ENCODE measurements around the gene CFI.

The CFI gene

GRCh38 chr4:109723110-109723509 is 78.7 kb downstream of the CFI start:
- H3K4me3 ChIP-seq (ENCODE audit: low read depth, low read length): no peak overlapping the region
- no peak for TF ChIP-seq CTCF (IDR thresholded peaks at IDR 0.05; ENCODE audit: borderline replicate concordance, insufficient read depth, low read depth, low read length)

- no peak overlapping the region for H3K4me3 ChIP-seq (ENCODE audit: low read depth, low read length)
- no peak for TF ChIP-seq CTCF (IDR thresholded peaks at IDR 0.05; ENCODE audit: borderline replicate concordance, insufficient read depth, low read depth, low read length)
These were observed 79.4 kb downstream of the CFI start for GRCh38 chr4:109722357-109722756.

GRCh38 chr4:109721033-109721432 is 80.8 kb downstream of the CFI start:
- no peak overlapping the region for H3K4me3 ChIP-seq (ENCODE audit: low read depth, low read length)
- no peak for TF ChIP-seq CTCF (IDR thresholded peaks at IDR 0.05; ENCODE audit: borderline replicate concordance, insufficient read depth, low read depth, low read length)

- H3K4me3 ChIP-seq (ENCODE audit: low read depth, low read length): no peak overlapping the region
- TF ChIP-seq CTCF (IDR thresholded peaks at IDR 0.05; ENCODE audit: borderline replicate concordance, insufficient read depth, low read depth, low read length): no peak
These were observed 82.2 kb downstream of the CFI start for GRCh38 chr4:109719604-109720003.

GRCh38 chr4:109718759-109719158 is 83.0 kb downstream of the CFI start:
- TF ChIP-seq CTCF (IDR thresholded peaks at IDR 0.05; ENCODE audit: borderline replicate concordance, insufficient read depth, low read depth, low read length): no peak
- H3K4me3 ChIP-seq (ENCODE audit: low read depth, low read length): no peak overlapping the region

GRCh38 chr4:109713500-109713899 is 88.3 kb downstream of the CFI start:
- H3K4me3 ChIP-seq (ENCODE audit: low read depth, low read length): no peak overlapping the region
- TF ChIP-seq CTCF (IDR thresholded peaks at IDR 0.05; ENCODE audit: borderline replicate concordance, insufficient read depth, low read depth, low read length): no peak

GRCh38 chr4:109708990-109709389 is 92.8 kb downstream of the CFI start:
- H3K4me3 ChIP-seq (ENCODE audit: low read depth, low read length): no peak overlapping the region
- TF ChIP-seq CTCF (IDR thresholded peaks at IDR 0.05; ENCODE audit: borderline replicate concordance, insufficient read depth, low read depth, low read length): no peak
